Measurements from ENCODE around the gene SEMA3A.
A peak's percentile ranks its signal among the peaks of the same experiment; 100 is the strongest.
"Not testable (repeated sequence)": the region's sequence is repeated elsewhere in the genome, so short reads cannot be mapped to it uniquely, and the experiment has no call there.

Gene SEMA3A

DNA sequence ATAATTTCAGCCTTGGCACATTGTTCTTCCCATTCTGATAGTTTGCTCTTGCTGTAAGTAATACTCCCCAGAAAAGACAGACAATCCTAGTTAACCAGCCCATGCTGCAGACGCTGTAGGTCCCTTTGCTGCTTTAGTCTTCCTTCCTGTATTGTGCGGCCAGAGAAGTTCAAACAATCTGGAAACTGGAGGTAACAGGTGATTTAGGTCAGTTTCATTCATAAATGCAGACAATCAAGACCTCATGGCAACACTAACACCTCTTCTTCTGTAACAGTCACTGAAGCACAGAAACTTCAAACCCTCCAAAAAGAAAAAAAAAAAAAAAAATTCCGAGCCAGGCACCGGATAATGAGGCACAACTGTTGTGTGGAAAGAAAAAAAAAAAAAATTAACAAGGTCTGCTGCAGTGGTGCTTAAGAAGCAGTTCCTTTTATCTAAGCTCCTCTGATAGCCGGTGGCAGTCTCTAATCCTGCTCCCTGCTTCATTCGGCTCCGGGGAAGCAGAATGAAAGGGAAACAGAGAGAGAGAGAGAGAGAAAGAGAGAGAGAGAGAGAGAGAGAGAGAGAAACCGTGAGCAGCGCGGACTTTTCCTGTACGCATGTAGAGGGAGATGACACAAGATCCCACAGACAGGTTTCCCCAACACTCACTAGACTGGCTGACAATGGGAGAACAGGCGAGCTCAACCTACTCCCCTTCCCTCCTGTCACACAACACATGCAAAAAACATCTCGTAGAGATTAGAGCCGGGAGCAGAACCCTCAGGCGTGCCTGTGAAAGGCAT lies at the start of gene SEMA3A:
Gene SEMA3A, minus strand, starts transcription at position 306 of the 788 bp plus-strand sequence. Its CDS starts 203 bp downstream, at position 103.
- peak; percentile 51 for DNase-seq

DNA sequence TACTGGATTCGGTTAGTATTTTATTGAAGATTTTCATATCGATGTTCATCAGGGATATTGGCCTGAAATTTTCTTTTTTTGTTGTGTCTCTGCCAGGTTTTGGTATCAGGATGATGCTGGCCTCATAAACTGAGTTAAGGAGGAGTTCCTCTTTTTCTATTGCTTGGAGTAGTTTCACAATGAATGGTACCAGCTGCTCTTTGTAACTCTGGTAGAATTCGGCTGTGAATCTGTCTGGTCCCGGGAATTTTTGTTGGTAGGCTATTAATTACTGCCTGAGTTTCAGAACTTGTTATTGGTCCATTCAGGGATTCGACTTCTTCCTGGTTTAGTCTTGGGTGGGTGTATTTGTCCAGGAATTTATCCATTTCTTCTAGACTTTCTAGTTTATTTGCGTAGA lies 48.4 kb upstream of the SEMA3A start:
- peak; percentile 78 for DNase-seq

DNA sequence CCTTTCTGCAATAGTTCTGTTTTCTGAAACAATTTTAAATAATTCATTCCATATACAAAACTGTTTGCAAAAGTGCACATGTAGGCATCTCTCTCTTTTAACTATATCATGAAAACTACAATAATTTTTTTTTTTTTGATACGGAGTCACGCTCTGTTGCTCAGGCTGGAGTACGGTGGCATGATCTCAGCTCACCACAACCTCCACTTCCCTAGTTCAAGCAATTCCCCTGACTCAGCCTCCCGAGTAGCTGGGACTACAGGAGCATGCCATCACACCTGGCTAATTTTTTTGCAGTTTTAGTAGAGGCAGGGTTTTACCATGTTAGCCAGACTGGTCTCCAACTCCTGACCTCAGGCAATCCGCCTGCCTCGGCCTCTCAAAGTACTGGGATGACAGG lies 44.0 kb upstream of the SEMA3A start:
- no peak for DNase-seq

DNA sequence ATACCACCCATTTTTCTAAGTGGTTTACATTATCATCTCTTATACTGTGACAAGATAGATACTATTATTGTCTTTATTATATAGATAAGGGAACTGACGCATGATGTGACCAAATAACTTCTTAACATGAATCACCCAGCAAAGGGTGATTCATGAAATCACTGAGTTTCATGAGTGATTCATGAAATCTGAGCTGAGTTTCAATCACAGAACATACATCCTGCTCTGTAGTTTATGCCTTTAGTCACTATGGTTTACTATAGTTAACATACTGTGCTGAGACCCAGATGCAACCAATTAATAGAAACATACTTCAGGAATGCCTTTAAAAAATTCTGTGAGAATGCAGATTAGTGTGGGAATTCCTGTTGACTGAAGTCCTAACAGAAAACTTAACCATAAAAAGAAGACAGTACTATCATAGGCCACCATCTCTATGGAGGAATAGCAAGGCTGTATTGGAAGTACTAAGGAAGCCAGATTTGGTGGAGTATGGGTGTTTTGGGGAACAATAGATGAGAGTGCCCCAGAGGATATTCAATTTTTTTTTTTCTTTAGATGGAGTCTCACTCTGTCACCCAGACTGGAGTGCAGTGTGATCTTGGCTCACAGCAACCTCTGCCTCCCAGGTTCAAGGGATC lies 43.1 kb upstream of the SEMA3A start:
- peak; percentile 47 for DNase-seq

DNA sequence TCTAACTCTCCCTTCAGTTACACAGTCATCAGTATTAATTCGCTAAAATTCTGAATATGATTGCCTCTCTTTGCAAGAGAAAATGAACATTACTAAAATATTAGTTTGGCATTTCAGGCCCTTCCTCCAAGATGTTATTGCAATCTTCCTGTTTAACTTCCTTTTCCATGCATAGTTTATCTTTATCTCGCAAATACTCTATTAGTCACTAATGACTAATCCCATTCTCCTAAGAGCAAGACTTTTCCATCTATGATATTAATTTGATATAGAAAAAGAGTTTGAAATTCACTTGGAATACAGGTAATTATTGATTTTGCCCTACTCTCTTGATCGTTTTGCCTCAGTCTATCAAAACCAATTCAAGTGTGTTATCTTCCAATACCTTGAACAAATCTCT lies 41.8 kb upstream of the SEMA3A start:
- DNase-seq = no peak

DNA sequence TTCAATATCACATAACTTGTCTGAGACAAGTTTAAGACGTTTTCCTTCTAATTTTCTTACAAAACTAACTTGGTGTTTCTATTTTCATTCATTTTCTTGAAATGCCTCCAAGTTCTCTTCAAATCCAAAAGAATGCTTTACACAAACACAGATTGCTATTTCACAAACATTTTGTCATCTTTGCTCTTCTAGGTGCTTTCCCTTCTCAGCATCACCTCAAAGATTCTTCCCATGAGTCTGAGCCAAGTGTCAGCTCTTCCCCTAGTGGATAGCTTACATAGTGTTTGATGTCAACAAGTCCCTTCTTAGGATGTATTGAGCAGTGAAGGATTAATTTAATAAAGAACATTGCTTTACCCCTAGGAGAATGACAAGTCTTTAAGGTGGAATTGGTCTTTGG lies 38.1 kb upstream of the SEMA3A start:
- DNase-seq = no peak

DNA sequence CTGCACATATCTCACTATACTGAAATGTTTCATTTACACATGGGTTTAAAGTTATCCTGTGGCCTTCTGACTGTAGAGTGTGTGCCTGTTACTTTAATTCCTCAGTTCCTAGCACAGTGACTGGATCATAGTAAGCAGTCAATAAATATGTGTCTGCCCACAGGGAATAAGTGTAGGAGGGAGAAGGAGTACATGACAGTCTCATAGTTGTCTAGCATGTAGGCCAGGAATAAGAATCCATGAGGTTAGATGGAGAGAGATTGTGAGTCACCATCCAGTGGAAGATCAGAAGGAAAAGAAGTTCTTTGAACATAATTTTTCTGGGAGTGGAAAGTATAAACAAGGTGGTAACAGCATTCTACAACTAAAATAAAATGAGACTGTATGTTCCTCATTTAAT lies 36.6 kb upstream of the SEMA3A start:
- no peak for DNase-seq

DNA sequence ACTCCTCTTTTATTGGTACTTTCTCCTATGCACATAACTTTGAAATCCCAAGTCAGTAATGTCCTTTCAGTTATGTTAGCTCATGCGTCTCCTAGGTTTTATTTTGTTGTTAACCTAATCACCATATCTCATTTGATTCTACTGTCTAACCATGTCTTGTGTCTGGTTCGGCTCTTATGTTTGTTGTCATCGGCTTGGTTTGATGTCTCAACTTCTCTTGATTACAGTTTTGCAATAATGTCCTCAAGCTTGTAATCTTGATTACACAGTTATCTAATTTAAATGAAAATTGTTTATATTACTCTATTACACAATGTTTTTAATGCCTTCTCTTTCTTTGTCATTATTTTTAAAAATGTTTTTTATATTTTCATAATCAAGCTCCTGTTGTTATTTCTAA lies 35.9 kb upstream of the SEMA3A start:
- no peak for DNase-seq

DNA sequence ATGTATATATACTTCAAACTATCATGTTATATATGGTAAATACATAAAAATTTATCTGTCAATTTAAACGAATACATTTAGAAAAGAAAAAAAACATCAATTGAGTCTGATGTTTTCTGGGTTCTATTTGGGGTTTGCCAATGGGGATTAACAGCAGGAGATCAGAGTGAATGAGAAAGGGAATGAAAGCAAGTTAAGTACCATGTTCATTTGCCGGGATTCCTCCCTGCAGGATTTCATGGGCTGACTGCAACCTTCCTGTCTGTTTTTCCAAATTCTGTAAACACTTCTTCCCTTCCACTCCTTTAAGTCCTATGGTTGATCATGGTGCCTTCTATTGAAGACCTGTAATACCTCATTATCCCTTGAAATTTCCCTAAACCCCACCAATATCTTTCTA lies 33.9 kb upstream of the SEMA3A start:
- no peak for DNase-seq

DNA sequence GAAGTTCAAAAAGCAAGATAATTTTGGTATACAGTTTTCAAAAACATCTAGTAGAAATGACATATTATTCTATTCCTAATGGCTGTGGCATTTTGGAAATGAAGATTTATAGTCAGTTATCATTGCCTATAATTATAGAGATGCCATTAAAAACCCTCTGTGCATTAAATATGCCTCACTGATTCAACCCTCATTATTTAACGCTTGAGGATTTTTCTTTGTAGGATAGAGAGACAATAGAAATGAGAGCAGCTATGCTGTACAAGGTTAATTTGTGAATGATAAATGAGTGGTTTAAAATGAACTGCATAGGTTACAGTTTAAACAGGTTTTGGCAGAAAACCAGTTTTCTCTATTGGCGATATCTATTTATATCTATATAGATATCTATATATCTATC lies 32.2 kb upstream of the SEMA3A start:
- DNase-seq = no peak

DNA sequence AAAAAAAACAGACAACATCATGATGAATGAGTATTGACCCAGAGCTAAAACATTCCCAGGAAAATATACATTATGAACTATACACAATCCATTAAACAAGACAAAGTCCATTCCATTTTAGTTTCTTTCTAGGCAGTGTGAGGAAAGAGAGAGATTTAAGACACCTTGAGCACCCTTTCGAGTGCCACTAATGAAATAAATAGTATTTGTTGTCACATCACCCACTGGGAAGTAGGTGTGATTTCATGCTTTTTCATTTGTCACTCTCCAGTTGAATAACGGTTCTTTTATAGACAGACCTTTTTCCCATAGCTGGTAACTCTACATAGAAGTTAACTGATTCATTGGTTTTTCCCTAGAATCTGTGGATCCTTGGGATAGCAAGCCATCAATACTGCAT lies 29.9 kb upstream of the SEMA3A start:
- no peak for DNase-seq

DNA sequence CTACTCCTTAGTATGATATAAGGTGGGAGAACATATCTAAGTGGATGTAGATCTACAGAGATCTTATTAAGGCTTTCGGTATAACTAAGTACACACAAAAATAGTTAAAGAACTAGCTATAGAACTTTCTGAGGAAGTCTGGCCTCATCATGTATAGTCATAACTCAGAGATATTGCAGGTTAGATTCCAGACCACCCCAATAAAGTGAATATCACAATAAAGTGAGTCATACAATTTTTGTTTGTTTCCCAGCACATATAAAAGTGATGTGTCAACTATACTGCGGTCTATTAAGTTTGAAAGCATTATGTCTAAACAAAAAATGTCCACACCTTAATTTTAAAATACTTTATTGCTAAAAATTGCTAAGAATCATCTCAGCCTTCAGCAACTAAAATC lies 24.7 kb upstream of the SEMA3A start:
- DNase-seq = no peak

DNA sequence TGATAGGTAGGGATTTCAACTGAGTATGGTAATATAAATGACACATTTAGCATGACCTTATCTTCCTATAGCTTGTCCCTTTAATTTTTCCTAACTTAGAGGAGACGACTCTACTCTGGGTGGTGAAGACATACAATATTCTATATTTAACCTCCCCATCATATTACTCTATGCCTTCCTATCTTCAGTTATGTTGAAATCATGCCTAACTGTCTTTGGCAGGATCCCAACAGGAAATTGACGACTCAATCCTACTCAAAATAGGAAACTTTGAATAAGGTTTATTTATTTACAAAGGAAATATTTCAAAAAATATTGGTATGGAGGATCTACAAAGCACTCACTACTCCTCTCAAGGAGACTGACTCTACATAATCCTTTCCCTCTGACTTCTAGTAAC lies 24.1 kb upstream of the SEMA3A start:
- peak; percentile 92 for DNase-seq

DNA sequence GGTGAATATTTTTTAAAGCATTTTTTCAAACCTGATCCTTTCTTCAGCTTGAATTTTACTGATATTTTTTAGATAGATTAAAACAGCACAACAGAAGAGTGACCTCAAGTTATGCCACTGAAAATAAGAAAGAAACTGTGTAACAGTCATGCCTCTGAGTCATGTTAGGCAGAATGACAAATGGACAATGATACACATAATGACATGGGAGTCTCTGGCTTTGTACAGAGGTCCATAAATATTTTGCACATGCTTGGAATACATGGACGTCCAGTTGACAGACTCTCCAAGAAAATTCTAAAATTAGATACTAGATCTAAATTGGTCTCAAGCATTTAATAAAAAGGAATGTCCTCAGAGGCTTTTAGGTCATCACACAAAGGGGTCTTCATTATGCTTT lies 21.9 kb upstream of the SEMA3A start:
- peak; percentile 18 for DNase-seq

DNA sequence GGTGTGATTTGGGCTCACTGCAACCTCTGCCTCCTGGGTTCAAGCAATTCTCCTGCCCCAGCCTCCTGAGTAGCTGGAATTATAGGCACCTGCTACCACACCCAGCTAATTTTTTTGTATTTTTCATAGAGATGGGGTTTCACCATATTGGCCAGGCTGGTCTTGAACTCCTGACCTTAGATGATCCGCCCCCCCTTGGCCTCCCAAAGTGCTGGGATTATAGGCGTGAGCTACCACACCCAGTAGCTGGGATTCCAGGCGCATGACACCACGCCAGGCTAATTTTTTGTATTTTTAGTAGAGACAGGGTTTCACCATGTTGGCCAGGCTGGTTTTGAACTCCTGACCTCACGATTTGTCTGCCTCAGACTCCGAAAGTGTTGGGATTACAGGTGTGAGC lies 20.2 kb upstream of the SEMA3A start:
- not testable (repeated sequence) for DNase-seq

DNA sequence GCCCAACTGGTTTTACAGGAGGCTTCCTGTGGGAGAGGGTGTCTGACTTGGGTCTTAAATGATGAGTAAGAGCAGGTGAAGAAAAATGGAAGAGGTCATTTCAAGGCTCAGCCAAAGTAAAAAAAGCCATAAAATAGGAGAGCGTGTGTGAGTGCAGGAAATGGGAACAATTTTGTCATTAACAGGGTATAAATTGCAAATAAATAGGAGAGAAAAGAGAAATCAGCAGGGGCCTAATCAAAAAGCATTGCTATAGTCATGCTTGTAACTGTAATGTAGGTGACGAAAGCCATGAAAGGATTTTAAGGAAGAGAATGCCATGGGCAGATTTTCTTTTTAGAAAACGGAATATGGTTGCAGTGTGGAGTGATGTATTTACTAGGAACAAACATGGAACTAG lies 15.7 kb upstream of the SEMA3A start:
- DNase-seq = no peak

DNA sequence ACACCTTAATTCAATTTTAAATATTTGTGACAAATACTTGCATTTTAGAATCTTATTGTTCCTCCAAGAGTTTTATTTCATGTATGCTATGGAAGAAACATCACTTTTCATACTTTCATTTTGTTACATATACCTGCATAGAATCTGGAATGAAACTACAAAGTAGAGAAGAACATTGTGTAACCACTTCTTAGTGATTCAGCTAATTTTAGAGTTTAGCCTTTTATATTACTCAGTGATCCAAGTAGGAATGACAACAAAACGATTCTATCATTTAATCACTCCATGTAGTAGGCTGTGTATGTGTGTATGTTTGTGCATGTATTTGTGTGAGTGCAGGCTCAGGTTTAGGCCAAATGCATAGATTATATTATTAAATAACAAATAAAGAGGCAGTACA lies 14.4 kb upstream of the SEMA3A start:
- DNase-seq = no peak

DNA sequence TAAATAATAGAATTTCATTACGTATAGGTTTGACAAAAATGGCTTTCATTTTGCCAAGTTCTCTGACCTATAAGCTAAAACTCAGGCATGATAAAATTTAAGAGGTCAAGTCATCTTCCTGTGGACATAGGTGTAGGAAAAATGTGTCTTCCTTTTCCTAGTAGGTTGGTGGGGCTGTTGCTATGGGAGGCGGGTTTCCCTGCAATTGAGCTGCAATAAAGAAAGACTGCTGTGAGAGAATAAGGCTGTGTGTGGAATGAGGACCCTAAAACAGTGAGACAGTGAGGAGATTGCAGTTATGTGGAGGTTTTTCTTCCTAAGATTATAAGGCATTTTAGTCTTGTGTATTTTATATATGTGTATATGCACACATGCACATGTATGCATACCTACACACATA lies 13.0 kb upstream of the SEMA3A start:
- no peak for DNase-seq

DNA sequence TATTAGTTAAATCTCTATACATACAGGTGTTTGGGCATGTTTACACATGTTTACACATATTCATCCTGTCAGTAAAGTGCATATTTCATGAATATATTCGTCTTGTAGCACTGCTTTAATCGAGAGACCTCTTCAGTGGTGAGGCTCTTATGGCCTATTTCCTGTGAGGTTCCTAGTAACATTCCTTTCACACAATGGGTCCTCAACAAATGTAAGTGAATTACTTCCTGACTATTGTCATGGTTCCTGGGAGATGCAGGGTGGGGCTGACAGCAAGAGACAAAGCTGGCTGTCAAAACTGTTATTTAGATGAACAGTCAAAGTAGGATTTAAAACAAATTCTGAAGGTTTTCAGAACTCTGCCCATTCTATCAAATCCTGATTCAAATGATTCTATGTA lies 12.4 kb upstream of the SEMA3A start:
- DNase-seq = no peak

DNA sequence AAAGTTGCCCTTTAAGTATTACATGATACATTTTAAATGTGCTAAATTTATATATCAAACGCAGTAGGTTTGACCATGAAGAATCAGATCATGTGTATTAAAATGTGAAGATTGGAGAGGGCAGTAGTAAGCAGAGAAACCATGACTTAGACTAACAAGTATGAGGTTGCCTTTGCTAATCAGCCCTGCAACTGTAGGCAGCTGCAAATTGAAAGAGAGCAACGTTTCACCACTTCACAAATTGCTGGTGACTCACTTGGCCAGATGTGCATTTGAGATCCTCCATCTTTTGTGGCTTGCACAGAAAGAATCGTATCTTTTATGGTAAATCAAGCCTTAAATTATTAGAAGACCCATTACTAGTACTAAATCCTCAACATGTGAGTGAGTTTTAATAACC lies 10.1 kb upstream of the SEMA3A start:
- DNase-seq = peak; percentile 76

DNA sequence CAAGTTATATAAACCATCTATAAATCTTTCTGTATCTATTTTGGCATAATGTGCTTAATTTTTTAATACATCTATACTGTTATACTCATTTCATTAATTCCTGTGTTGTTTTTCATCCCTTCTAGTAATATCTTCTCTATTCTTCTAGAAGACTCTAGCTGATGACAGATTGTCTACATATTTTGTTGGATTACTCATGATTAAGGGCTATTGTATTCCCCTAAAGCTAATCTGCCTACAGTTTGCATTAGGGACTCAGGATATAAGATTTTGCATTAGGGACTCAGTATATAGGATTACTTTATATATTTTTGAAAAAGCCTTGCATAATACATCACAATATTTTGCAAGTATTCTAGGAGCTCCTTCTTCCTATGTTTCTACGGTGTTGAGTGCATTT lies 8.3 kb upstream of the SEMA3A start:
- no peak for DNase-seq

DNA sequence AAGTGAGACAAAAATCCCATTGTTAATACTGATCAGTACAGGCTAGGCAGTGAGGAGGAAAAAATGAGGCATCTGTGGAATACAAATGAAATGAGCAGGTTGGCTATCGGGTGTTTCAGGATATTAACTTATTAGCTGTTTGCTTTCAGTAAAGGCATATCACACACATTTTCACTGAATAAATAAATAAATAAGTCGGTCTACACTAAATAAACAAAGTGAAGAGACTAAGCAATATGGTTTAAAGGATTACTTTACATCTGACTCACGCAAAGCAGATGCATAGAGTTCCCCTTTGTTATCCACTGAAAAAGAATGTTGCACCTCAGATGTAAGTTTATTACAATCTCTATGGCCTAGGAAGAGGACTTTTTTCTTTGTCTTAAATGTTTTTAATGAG lies 6.3 kb upstream of the SEMA3A start:
- peak; percentile 27 for DNase-seq

DNA sequence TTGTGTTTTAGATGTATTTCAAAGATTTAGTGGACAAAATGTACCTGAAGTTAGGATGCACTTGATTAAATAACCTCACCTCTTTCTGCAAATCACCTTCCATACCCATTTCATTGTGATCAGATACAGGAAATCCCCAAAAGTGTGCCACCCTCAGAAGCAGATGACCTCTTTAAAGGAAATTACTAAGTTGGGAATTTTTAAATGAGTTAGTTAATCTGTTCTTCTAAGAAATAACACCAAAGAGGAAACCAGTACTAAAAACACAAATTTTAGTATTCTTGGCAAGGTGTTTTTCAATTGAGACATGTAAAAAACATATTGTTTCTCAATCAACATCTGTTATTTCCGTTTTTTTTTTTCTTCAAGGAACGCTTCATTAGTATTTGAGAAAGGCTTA lies 4.6 kb upstream of the SEMA3A start:
- no peak for DNase-seq

DNA sequence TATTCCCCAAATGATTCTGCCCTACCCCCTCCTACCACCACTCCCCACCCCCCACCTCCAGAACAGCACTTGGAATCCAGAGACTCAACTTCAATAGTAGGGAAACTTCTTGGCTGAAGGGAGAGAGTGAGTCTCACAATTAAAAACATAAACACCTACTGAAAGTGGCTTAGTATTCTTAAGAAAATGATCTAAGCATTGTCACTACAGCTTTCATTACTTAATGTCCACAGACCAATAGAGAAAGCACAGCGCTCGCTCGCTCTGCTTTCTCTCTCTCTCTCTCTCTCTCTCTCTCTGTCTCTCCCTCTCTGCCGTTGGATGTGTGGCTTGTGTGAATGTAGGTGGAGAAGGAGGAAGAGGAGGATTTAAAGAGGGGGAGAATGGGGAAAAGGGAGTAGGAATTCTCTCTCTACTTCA lies 1.5 kb upstream of the SEMA3A start:
- DNase-seq = peak; percentile 7

All from MV-4-11 (cell line).